ENCODE measurements around the gene CA10.

The CA10 gene

DNA sequence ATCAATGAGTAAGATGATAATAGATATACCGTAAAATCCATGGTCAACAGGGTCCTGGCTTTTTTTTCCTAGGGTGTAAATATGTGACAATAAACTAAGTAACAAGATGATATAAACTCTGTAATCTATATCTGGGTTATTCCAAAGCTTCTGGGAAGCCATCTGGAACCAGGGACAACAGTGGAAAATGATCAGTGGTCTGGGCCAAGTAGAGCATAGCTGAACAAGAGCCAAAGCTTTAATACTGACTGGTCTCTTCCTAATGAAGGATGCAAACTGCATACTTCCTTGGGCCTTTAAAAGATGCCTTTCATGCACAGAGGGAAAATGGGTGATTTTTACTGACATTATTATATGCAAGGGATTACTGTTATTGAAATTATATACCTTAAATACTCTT is 8.9 kb downstream of the CA10 start:
- H3K36me3 ChIP-seq, result no peaks in the 10 kb centered on the region
- no peaks in the 10 kb centered on the region for H3K27me3 ChIP-seq (ENCODE audit: insufficient read depth, low read depth, severe bottlenecking)
- H3K27ac ChIP-seq, result no peak overlapping the region
- no peak overlapping the region for H3K4me3 ChIP-seq (ENCODE audit: low read depth, low read length)
- DNase-seq, result no peak
- TF ChIP-seq CTCF (IDR thresholded peaks at IDR 0.05; ENCODE audit: low read depth, low read length), result no peak
- no peaks in the 10 kb centered on the region for H3K9me3 ChIP-seq (ENCODE audit: severe bottlenecking)

GRCh38 chr17:52148969-52149351 is 9.6 kb downstream of the CA10 start:
- no peaks in the 10 kb centered on the region for H3K27me3 ChIP-seq (ENCODE audit: insufficient read depth, low read depth, severe bottlenecking)
- H3K9me3 ChIP-seq (ENCODE audit: severe bottlenecking), result no peaks in the 10 kb centered on the region
- no peak for TF ChIP-seq CTCF (IDR thresholded peaks at IDR 0.05; ENCODE audit: low read depth, low read length)
- no peaks in the 10 kb centered on the region for H3K36me3 ChIP-seq
- DNase-seq, result no peak
- no peak overlapping the region for H3K27ac ChIP-seq
- H3K4me3 ChIP-seq (ENCODE audit: low read depth, low read length), result no peak overlapping the region

DNA sequence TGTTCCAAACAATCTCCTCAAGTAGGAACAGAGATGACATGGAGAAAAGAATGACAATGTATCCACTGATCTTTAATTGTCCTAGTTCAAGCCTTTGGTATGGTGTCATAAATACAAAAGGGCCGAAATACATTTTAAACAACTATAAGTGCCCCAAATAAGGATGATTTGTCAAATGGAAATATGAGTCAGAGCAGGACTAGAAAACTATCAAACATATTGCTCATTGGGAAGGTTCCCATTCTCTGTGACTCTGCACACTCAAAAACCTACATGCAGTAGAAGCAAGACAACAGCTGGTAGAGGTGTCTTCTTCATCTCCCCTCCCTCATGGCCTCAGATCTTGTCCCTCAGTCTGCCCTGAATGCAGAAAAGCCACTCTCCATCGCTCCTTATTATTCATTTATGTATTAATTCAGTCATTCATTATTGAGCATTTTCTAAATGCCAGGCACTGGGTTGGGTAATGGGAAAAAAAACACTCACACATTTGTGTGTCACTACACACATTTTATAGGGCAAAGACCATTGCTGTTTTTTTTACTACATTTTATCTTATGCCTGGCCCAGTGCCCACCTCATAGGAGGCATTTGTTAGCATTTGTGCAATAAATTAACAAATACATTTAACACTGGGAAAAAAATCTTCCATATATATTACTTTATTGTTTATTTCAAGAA is 10.1 kb downstream of the CA10 start:
- Histone ChIP-seq H3K27me3 (ENCODE audit: insufficient read depth, low read depth, severe bottlenecking) (no peaks in the 10 kb centered on the region), H3K9me3 (ENCODE audit: severe bottlenecking) (no peaks in the 10 kb centered on the region), H3K36me3 (no peaks in the 10 kb centered on the region), H3K27ac (peak overlapping the region; percentile 29), H3K4me3 (ENCODE audit: low read depth, low read length) (no peak overlapping the region)
- no peak for TF ChIP-seq CTCF (IDR thresholded peaks at IDR 0.05; ENCODE audit: low read depth, low read length)
- DNase-seq, result no peak

GRCh38 chr17:52147872-52148271 is 10.6 kb downstream of the CA10 start:
- no peak overlapping the region for H3K4me3 ChIP-seq (ENCODE audit: low read depth, low read length)
- no peaks in the 10 kb centered on the region for H3K9me3 ChIP-seq (ENCODE audit: severe bottlenecking)
- TF ChIP-seq CTCF (IDR thresholded peaks at IDR 0.05; ENCODE audit: low read depth, low read length), result no peak
- H3K27ac ChIP-seq, result peak overlapping the region; percentile 29
- no peak for DNase-seq
- no peaks in the 10 kb centered on the region for H3K36me3 ChIP-seq
- H3K27me3 ChIP-seq (ENCODE audit: insufficient read depth, low read depth, severe bottlenecking), result no peaks in the 10 kb centered on the region

- Histone ChIP-seq H3K27ac (peak overlapping the region; percentile 29), H3K4me3 (ENCODE audit: low read depth, low read length) (no peak overlapping the region), H3K36me3 (no peaks in the 10 kb centered on the region), H3K9me3 (ENCODE audit: severe bottlenecking) (no peaks in the 10 kb centered on the region), H3K27me3 (ENCODE audit: insufficient read depth, low read depth, severe bottlenecking) (no peaks in the 10 kb centered on the region)
- no peak for TF ChIP-seq CTCF (IDR thresholded peaks at IDR 0.05; ENCODE audit: low read depth, low read length)
- DNase-seq, result no peak
Observed at GRCh38 chr17:52147431-52147830, 11.1 kb downstream of the CA10 start.

GRCh38 chr17:52145476-52145875 is 13.0 kb downstream of the CA10 start:
- Histone ChIP-seq H3K27me3 (ENCODE audit: insufficient read depth, low read depth, severe bottlenecking) (no peaks in the 10 kb centered on the region), H3K27ac (no peak overlapping the region), H3K9me3 (ENCODE audit: severe bottlenecking) (no peaks in the 10 kb centered on the region), H3K36me3 (no peaks in the 10 kb centered on the region), H3K4me3 (ENCODE audit: low read depth, low read length) (no peak overlapping the region)
- TF ChIP-seq CTCF (IDR thresholded peaks at IDR 0.05; ENCODE audit: low read depth, low read length), result no peak
- no peak for DNase-seq

All from WERI-Rb-1 (cell line).